ENCODE data around the gene ZC3H4.
"Not testable (repeated sequence)": the region's sequence is repeated elsewhere in the genome, so short reads cannot be mapped to it uniquely, and the experiment has no call there.

The ZC3H4 gene

DNA sequence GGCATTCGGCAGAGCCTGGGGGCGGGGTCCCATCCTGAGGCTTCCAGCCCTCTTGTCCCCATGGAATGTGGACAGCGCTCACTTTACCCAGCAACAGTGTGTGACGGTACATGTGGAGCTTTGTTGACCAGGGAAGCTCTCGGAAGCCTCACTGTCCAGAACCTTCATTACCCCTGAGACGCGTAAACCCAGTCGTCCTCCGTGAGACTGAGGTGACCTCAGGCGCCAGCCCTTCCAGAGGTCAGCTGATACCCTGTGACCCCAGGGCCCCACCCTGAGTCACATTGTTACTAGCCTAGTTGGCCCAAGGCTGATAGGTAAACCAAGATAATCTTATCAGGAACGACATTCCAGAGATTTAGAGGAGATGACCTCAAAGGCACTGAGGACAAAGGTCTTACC is 55.0 kb downstream of the ZC3H4 start:
- Histone ChIP-seq H3K36me3 (ENCODE audit: control insufficient read depth, low read depth, low read length) (no peaks in the 10 kb centered on the region), H3K4me3 (ENCODE audit: low read length) (no peak overlapping the region), H3K27ac (ENCODE audit: low read length) (no peak overlapping the region), H3K4me1 (ENCODE audit: control insufficient read depth, low read depth, low read length) (no peaks in the 10 kb centered on the region), H3K27me3 (ENCODE audit: control insufficient read depth, insufficient read depth, low read length) (no peaks in the 10 kb centered on the region), H3K9me3 (ENCODE audit: control insufficient read depth, low read depth, low read length) (no peaks in the 10 kb centered on the region), H3K9ac (ENCODE audit: low read length) (no peak overlapping the region)

DNA sequence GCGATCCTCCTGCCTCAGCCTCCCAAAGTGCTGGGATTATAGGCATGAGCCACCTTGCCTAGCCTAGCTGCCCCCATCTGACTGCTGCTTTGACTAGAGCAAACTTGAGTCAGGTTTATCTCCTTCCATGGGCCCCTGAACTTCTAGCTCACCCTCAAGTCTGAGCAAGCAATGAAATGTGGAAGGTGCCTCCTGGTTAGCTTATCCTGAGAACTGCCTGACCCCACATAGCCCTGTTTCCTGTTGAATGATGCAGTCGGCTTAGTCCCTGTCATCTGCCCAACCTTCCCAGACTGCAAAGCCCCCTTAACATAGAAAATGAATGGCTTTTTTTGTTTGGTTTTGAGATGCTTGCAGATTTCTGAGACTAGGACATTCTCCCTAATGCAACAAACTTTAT is 56.2 kb downstream of the ZC3H4 start:
- Histone ChIP-seq H3K9me3 (ENCODE audit: control insufficient read depth, low read depth, low read length) (no peaks in the 10 kb centered on the region), H3K4me1 (ENCODE audit: control insufficient read depth, low read depth, low read length) (no peaks in the 10 kb centered on the region)

GRCh38 chr19:47056411-47056810 is 57.2 kb downstream of the ZC3H4 start:
- Histone ChIP-seq H3K9me3 (ENCODE audit: control insufficient read depth, low read depth, low read length) (no peaks in the 10 kb centered on the region), H3K4me1 (ENCODE audit: control insufficient read depth, low read depth, low read length) (no peaks in the 10 kb centered on the region), H3K4me3 (ENCODE audit: low read length) (no peak overlapping the region), H3K27me3 (ENCODE audit: control insufficient read depth, insufficient read depth, low read length) (no peaks in the 10 kb centered on the region), H3K27ac (ENCODE audit: low read length) (no peak overlapping the region), H3K36me3 (ENCODE audit: control insufficient read depth, low read depth, low read length) (no peaks in the 10 kb centered on the region), H3K9ac (ENCODE audit: low read length) (no peak overlapping the region)

More for the DNA sequence above, 56.2 kb downstream of the ZC3H4 start:
- no peaks in the 10 kb centered on the region for H3K36me3 ChIP-seq (ENCODE audit: control insufficient read depth, low read depth, low read length)
- H3K27ac ChIP-seq (ENCODE audit: low read length) = no peak overlapping the region
- no peak overlapping the region for H3K9ac ChIP-seq (ENCODE audit: low read length)
- H3K4me3 ChIP-seq (ENCODE audit: low read length) = no peak overlapping the region
- H3K27me3 ChIP-seq (ENCODE audit: control insufficient read depth, insufficient read depth, low read length) = no peaks in the 10 kb centered on the region

GRCh38 chr19:47050562-47050961 is 63.0 kb downstream of the ZC3H4 start:
- not testable (repeated sequence) for H3K9me3 ChIP-seq (ENCODE audit: control insufficient read depth, low read depth, low read length); H3K27ac ChIP-seq (ENCODE audit: low read length); H3K9ac ChIP-seq (ENCODE audit: low read length); H3K4me1 ChIP-seq (ENCODE audit: control insufficient read depth, low read depth, low read length); H3K4me3 ChIP-seq (ENCODE audit: low read length); H3K36me3 ChIP-seq (ENCODE audit: control insufficient read depth, low read depth, low read length); H3K27me3 ChIP-seq (ENCODE audit: control insufficient read depth, insufficient read depth, low read length)

- Histone ChIP-seq H3K4me1 (ENCODE audit: control insufficient read depth, low read depth, low read length) (peaks cover 4% of the 10 kb centered on the region), H3K9ac (ENCODE audit: low read length) (no peak overlapping the region), H3K9me3 (ENCODE audit: control insufficient read depth, low read depth, low read length) (no peaks in the 10 kb centered on the region), H3K36me3 (ENCODE audit: control insufficient read depth, low read depth, low read length) (no peaks in the 10 kb centered on the region), H3K27me3 (ENCODE audit: control insufficient read depth, insufficient read depth, low read length) (no peaks in the 10 kb centered on the region), H3K27ac (ENCODE audit: low read length) (no peak overlapping the region), H3K4me3 (ENCODE audit: low read length) (no peak overlapping the region)
Observed at GRCh38 chr19:47049307-47049700, 64.3 kb downstream of the ZC3H4 start.

GRCh38 chr19:47047763-47048405 is 65.7 kb downstream of the ZC3H4 start:
- Histone ChIP-seq H3K9me3 (ENCODE audit: control insufficient read depth, low read depth, low read length) (no peaks in the 10 kb centered on the region), H3K27ac (ENCODE audit: low read length) (no peak overlapping the region), H3K36me3 (ENCODE audit: control insufficient read depth, low read depth, low read length) (no peaks in the 10 kb centered on the region), H3K4me3 (ENCODE audit: low read length) (peak overlapping the region; percentile 87), H3K27me3 (ENCODE audit: control insufficient read depth, insufficient read depth, low read length) (no peaks in the 10 kb centered on the region), H3K4me1 (ENCODE audit: control insufficient read depth, low read depth, low read length) (peaks cover 4% of the 10 kb centered on the region), H3K9ac (ENCODE audit: low read length) (peak overlapping the region; percentile 25)

- Histone ChIP-seq H3K27me3 (ENCODE audit: control insufficient read depth, insufficient read depth, low read length) (no peaks in the 10 kb centered on the region), H3K9me3 (ENCODE audit: control insufficient read depth, low read depth, low read length) (no peaks in the 10 kb centered on the region), H3K36me3 (ENCODE audit: control insufficient read depth, low read depth, low read length) (no peaks in the 10 kb centered on the region), H3K4me1 (ENCODE audit: control insufficient read depth, low read depth, low read length) (peaks cover 4% of the 10 kb centered on the region), H3K27ac (ENCODE audit: low read length) (no peak overlapping the region), H3K9ac (ENCODE audit: low read length) (peak overlapping the region; percentile 25), H3K4me3 (ENCODE audit: low read length) (peak overlapping the region; percentile 87)
Observed at GRCh38 chr19:47047272-47047762, 66.3 kb downstream of the ZC3H4 start.

GRCh38 chr19:47045867-47046470 is 67.6 kb downstream of the ZC3H4 start:
- H3K27ac ChIP-seq (ENCODE audit: low read length) = no peak overlapping the region
- H3K9ac ChIP-seq (ENCODE audit: low read length) = no peak overlapping the region
- no peaks in the 10 kb centered on the region for H3K27me3 ChIP-seq (ENCODE audit: control insufficient read depth, insufficient read depth, low read length)
- no peaks in the 10 kb centered on the region for H3K9me3 ChIP-seq (ENCODE audit: control insufficient read depth, low read depth, low read length)
- H3K4me1 ChIP-seq (ENCODE audit: control insufficient read depth, low read depth, low read length) = peaks cover 4% of the 10 kb centered on the region
- H3K4me3 ChIP-seq (ENCODE audit: low read length) = no peak overlapping the region
- H3K36me3 ChIP-seq (ENCODE audit: control insufficient read depth, low read depth, low read length) = no peaks in the 10 kb centered on the region

- H3K27ac ChIP-seq (ENCODE audit: low read length) = no peak overlapping the region
Observed at GRCh38 chr19:47044946-47045866, 68.4 kb downstream of the ZC3H4 start.

DNA sequence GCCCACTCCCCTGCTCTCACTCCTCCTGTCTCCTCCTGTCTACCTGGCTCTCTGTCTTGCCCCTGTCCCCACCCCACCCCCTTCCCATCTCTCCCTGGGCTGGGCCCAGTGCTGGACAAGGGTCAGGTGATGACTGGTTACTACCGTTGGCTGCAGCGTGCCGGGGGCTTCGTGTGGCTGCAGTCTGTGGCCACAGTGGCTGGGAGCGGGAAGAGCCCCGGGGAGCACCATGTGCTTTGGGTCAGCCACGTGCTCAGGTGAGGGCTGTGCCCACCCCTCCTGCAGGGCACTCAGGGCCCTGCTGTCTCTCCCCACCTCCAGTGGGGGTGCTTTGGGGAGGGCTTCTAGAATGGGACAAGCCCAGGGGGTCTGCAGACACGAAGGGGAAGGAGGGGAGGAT is 72.7 kb downstream of the ZC3H4 start:
- Histone ChIP-seq H3K4me1 (ENCODE audit: control insufficient read depth, low read depth, low read length) (no peaks in the 10 kb centered on the region), H3K9ac (ENCODE audit: low read length) (no peak overlapping the region), H3K27ac (ENCODE audit: low read length) (no peak overlapping the region), H3K36me3 (ENCODE audit: control insufficient read depth, low read depth, low read length) (no peaks in the 10 kb centered on the region), H3K27me3 (ENCODE audit: control insufficient read depth, insufficient read depth, low read length) (no peaks in the 10 kb centered on the region), H3K9me3 (ENCODE audit: control insufficient read depth, low read depth, low read length) (no peaks in the 10 kb centered on the region), H3K4me3 (ENCODE audit: low read length) (no peak overlapping the region)

More at GRCh38 chr19:47044946-47045866, 68.4 kb downstream of the ZC3H4 start:
- H3K4me3 ChIP-seq (ENCODE audit: low read length) = no peak overlapping the region
- H3K9ac ChIP-seq (ENCODE audit: low read length) = no peak overlapping the region
- H3K36me3 ChIP-seq (ENCODE audit: control insufficient read depth, low read depth, low read length) = no peaks in the 10 kb centered on the region
- peaks cover 4% of the 10 kb centered on the region for H3K4me1 ChIP-seq (ENCODE audit: control insufficient read depth, low read depth, low read length)
- H3K9me3 ChIP-seq (ENCODE audit: control insufficient read depth, low read depth, low read length) = no peaks in the 10 kb centered on the region
- H3K27me3 ChIP-seq (ENCODE audit: control insufficient read depth, insufficient read depth, low read length) = no peaks in the 10 kb centered on the region

GRCh38 chr19:47039239-47039874 is 74.2 kb downstream of the ZC3H4 start:
- Histone ChIP-seq H3K27ac (ENCODE audit: low read length) (no peak overlapping the region), H3K9me3 (ENCODE audit: control insufficient read depth, low read depth, low read length) (no peaks in the 10 kb centered on the region)

More at GRCh38 chr19:47039239-47039874, 74.2 kb downstream of the ZC3H4 start:
- H3K27me3 ChIP-seq (ENCODE audit: control insufficient read depth, insufficient read depth, low read length) = no peaks in the 10 kb centered on the region
- H3K36me3 ChIP-seq (ENCODE audit: control insufficient read depth, low read depth, low read length) = no peaks in the 10 kb centered on the region
- no peaks in the 10 kb centered on the region for H3K4me1 ChIP-seq (ENCODE audit: control insufficient read depth, low read depth, low read length)
- no peak overlapping the region for H3K9ac ChIP-seq (ENCODE audit: low read length)
- no peak overlapping the region for H3K4me3 ChIP-seq (ENCODE audit: low read length)

Data from iPS-18a (cell line).